Measurements from ENCODE around the gene ZFYVE9.

Gene ZFYVE9

GRCh38 chr1:52157582-52157981 is 15.7 kb downstream of the ZFYVE9 start:
- Histone ChIP-seq H3K9me2 (replicated peaks; ENCODE audit: low read depth, low read length) (no peaks in the 10 kb centered on the region), H4K20me1 (ENCODE audit: insufficient read depth, low read length, poor library complexity, severe bottlenecking) (no peaks in the 10 kb centered on the region), H3K9me3 (ENCODE audit: insufficient read depth, low read depth, low read length) (0 out of 2 replicates have a peak, but pooled peaks cover 6% of the 10 kb centered on the region), H2AFZ (ENCODE audit: low read length) (no peak overlapping the region), H3K4me2 (ENCODE audit: low read depth, low read length, poor library complexity, severe bottlenecking) (no peak overlapping the region), H3K36me3 (ENCODE audit: insufficient read depth, low read length) (no peaks in the 10 kb centered on the region), H3F3A (ENCODE audit: low read depth) (no peaks in the 10 kb centered on the region), H3K79me2 (ENCODE audit: insufficient read depth, low read length) (no peaks in the 10 kb centered on the region; the same call in 1 of the 2 replicates), H3K4me1 (ENCODE audit: insufficient read depth, low read length, poor library complexity, severe bottlenecking) (no peaks in the 10 kb centered on the region), H3K9ac (ENCODE audit: low read depth, low read length, poor library complexity, severe bottlenecking) (no peak overlapping the region), H3K4me3 (ENCODE audit: low read length, poor library complexity, severe bottlenecking) (no peak overlapping the region), H3K27me3 (ENCODE audit: insufficient read depth, low read length, poor library complexity, severe bottlenecking) (no peaks in the 10 kb centered on the region)
- TF ChIP-seq EZH2phosphoT487 (IDR thresholded peaks at IDR 0.05; ENCODE audit: borderline replicate concordance) (no peak), CTCF (conservative IDR thresholded peaks at IDR 0.05; ENCODE audit: low read length) (no peak)

DNA sequence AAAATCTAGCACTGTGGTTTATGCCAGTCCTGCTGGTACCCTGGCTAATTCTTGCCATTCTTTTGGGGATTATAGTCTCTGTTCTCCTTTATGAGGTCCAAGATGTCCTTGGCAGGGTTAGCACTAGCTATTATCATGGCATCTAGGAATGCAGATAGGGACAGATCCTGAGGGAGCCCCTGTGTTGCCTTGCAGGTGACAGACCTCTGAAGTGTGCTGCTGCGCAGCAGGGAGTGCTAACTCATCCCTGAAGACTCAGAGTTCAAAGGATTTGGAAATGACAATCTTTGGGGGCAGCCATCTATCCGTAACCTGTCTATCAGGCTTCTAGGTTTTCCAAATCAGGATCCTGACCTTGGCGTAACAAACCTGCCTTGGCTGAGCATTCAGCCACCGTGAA is 16.3 kb downstream of the ZFYVE9 start:
- Histone ChIP-seq H3K9me3 (ENCODE audit: insufficient read depth, low read depth, low read length) (0 out of 2 replicates have a peak, but pooled peaks cover 6% of the 10 kb centered on the region), H3K36me3 (ENCODE audit: insufficient read depth, low read length) (no peaks in the 10 kb centered on the region), H3K4me3 (ENCODE audit: low read length, poor library complexity, severe bottlenecking) (no peak overlapping the region), H3K27me3 (ENCODE audit: insufficient read depth, low read length, poor library complexity, severe bottlenecking) (no peaks in the 10 kb centered on the region), H3K79me2 (ENCODE audit: insufficient read depth, low read length) (no peaks in the 10 kb centered on the region; the same call in 1 of the 2 replicates), H3K4me2 (ENCODE audit: low read depth, low read length, poor library complexity, severe bottlenecking) (no peak overlapping the region), H2AFZ (ENCODE audit: low read length) (no peak overlapping the region), H3K9ac (ENCODE audit: low read depth, low read length, poor library complexity, severe bottlenecking) (no peak overlapping the region), H4K20me1 (ENCODE audit: insufficient read depth, low read length, poor library complexity, severe bottlenecking) (no peaks in the 10 kb centered on the region), H3K4me1 (ENCODE audit: insufficient read depth, low read length, poor library complexity, severe bottlenecking) (no peaks in the 10 kb centered on the region), H3K9me2 (replicated peaks; ENCODE audit: low read depth, low read length) (no peaks in the 10 kb centered on the region), H3F3A (ENCODE audit: low read depth) (no peaks in the 10 kb centered on the region)
- no peak for TF ChIP-seq CTCF (conservative IDR thresholded peaks at IDR 0.05; ENCODE audit: low read length)
- no peak for TF ChIP-seq EZH2phosphoT487 (IDR thresholded peaks at IDR 0.05; ENCODE audit: borderline replicate concordance)

DNA sequence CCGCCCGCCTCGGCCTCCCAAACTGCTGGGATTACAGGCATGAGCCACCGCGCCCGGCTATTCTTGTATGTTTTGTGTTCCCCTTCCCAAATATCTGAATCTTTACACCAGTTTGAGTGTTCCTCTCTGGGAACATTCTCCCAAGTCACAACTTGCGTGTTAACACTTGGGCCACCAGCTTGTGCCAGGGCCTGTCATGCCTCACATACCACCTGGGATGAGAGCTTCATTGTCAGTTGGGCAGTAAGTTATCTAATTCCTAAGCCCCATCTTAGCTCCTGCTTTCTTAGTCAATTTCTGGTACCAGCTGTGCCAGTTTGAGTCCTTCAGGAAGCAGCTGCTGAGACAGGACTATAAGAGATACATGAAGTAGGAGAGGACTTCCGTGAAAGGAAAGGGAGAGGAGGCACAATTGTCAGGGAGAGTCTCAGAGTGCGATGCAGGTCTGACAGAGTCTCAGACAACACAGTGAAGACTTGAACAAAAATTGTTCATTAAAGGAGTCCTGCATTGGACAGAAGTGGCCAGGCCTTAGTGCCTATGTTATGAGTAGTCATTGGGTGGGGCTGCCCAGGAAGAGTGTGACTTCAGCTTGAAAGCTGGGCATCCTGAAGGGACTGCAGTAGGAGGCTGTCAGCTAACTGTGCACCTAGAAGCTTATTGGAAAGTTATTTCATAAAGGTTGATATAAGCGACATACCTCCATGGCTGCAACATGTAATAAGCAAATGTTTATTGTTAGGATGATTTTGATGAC is 17.3 kb downstream of the ZFYVE9 start:
- Histone ChIP-seq H3K4me1 (ENCODE audit: insufficient read depth, low read length, poor library complexity, severe bottlenecking) (no peaks in the 10 kb centered on the region), H2AFZ (ENCODE audit: low read length) (no peak overlapping the region), H3K36me3 (ENCODE audit: insufficient read depth, low read length) (no peaks in the 10 kb centered on the region), H4K20me1 (ENCODE audit: insufficient read depth, low read length, poor library complexity, severe bottlenecking) (no peaks in the 10 kb centered on the region), H3K9me3 (ENCODE audit: insufficient read depth, low read depth, low read length) (0 out of 2 replicates have a peak, but pooled peaks cover 6% of the 10 kb centered on the region), H3K27me3 (ENCODE audit: insufficient read depth, low read length, poor library complexity, severe bottlenecking) (no peaks in the 10 kb centered on the region), H3K4me3 (ENCODE audit: low read length, poor library complexity, severe bottlenecking) (no peak overlapping the region), H3K9ac (ENCODE audit: low read depth, low read length, poor library complexity, severe bottlenecking) (no peak overlapping the region), H3F3A (ENCODE audit: low read depth) (no peaks in the 10 kb centered on the region), H3K4me2 (ENCODE audit: low read depth, low read length, poor library complexity, severe bottlenecking) (no peak overlapping the region), H3K79me2 (ENCODE audit: insufficient read depth, low read length) (no peaks in the 10 kb centered on the region; the same call in 1 of the 2 replicates), H3K9me2 (replicated peaks; ENCODE audit: low read depth, low read length) (no peaks in the 10 kb centered on the region)
- TF ChIP-seq CTCF (conservative IDR thresholded peaks at IDR 0.05; ENCODE audit: low read length) (no peak), EZH2phosphoT487 (IDR thresholded peaks at IDR 0.05; ENCODE audit: borderline replicate concordance) (no peak)

Measured in Loucy (cell line).